Panc1 (cell line): ENCODE data around the gene CATSPERD.
"Not testable (repeated sequence)": the region's sequence is repeated elsewhere in the genome, so short reads cannot be mapped to it uniquely, and the experiment has no call there.

Experiments used
- CTCF ChIP-seq: fragments of 450-650 bp; IDR thresholded peaks from 2 replicates; pipeline ENCODE4 v1.5.1; 2017; ENCODE audit warnings: mild to moderate bottlenecking
- POLR2AphosphoS5 ChIP-seq: IDR thresholded peaks from 2 replicates; pipeline ENCODE4 v1.6.1; 2012; ENCODE audit warnings: mild to moderate bottlenecking, low read depth, low read length, moderate library complexity

GRCh38 chr19:5744999-5745398, 24.6 kb downstream of the CATSPERD start:
- TF ChIP-seq POLR2AphosphoS5, CTCF: not testable (repeated sequence)
